HG02678 (cell line): Measurements from ENCODE around the gene C2orf81.

Experiments used
- ATAC-seq: cut with Tn5 transposase; IDR thresholded peaks from one replicate; pipeline ENCODE4 v1.9.1; 2021; ENCODE audit warnings: mild to moderate bottlenecking, moderate library complexity; ENCODE audit not compliant: unreplicated experiment

The C2orf81 gene

GRCh38 chr2:74364533-74365505 lies 56.6 kb downstream of the C2orf81 start:
- no peak for ATAC-seq
